Endothelial cell (in vitro differentiated cells): Measurements from ENCODE around the gene TRAPPC2L. TPM values are rescaled to one million over a fixed set of nuclear protein-coding genes. Genes with fewer than 3 reads are reported as not detected.

Experiments used
- DNase-seq: peaks from one replicate; pipeline ENCODE4 v3.0.0; 2021; ENCODE audit warnings: low spot score
- H3K27ac Mint-ChIP-seq: one replicate; pipeline ENCODE4 v1.8.0; 2021; ENCODE audit warnings: mixed read lengths, inconsistent platforms; ENCODE audit not compliant: unreplicated experiment
- H3K27me3 Mint-ChIP-seq: one replicate; pipeline ENCODE4 v1.8.0; 2021; ENCODE audit warnings: mild to moderate bottlenecking, moderate library complexity, mixed read lengths, inconsistent platforms; ENCODE audit not compliant: unreplicated experiment
- H3K36me3 Mint-ChIP-seq: one replicate; pipeline ENCODE4 v1.8.0; 2021; ENCODE audit warnings: mild to moderate bottlenecking, low read depth, mixed read lengths, inconsistent platforms; ENCODE audit not compliant: unreplicated experiment
- H3K4me1 Mint-ChIP-seq: one replicate; pipeline ENCODE4 v1.8.0; 2021; ENCODE audit warnings: mild to moderate bottlenecking, mixed read lengths, inconsistent platforms; ENCODE audit not compliant: unreplicated experiment
- H3K4me3 Mint-ChIP-seq: one replicate; pipeline ENCODE4 v1.8.0; 2021; ENCODE audit warnings: mild to moderate bottlenecking, mixed read lengths, inconsistent platforms; ENCODE audit not compliant: unreplicated experiment
- H3K9me3 Mint-ChIP-seq: one replicate; pipeline ENCODE4 v1.8.0; 2021; ENCODE audit warnings: mixed read lengths, inconsistent platforms; ENCODE audit not compliant: unreplicated experiment
- CTCF ChIP-seq: fragments of 200-600 bp; sonication (generic); IDR thresholded peaks from one replicate; pipeline ENCODE4 v1.5.0; 2021; ENCODE audit warnings: antibody characterized with exemption; ENCODE audit not compliant: unreplicated experiment
- total RNA-seq: library from RNA; stranded (reverse); fragmentation: NEBNext Ultra II Directional; extraction: Animal tissue kit (Norgen Biotek cat#: 25700); gene quantifications from one replicate; pipeline ENCODE4 v1.2.1, GENCODE V29; 2021; ENCODE audit not compliant: unreplicated experiment

TRAPPC2L gene
- total RNA-seq, 1 donor from 2014 or later = 65.3 TPM

DNA sequence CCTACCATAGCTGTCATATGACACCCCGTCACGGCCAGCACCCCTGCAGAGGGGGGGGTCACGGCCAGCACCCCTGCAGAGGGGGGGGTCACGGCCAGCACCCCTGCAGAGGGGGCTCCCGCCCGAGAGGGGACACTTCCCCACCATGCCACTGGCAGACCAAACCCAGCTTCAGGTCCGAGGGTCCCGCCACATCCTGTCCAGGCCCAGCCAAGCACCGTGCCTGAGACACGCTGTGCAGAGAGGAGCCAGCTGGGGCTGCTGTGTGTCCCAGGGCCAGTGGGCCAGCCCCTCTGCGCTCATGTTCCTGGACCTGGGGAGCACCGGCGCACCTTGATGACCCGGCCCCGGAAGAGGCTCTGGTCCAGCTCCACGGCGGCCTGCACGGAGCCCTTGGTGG, 7.6 kb downstream of the TRAPPC2L start:
- Mint-ChIP-seq H3K4me1 (no peaks in the 10 kb centered on the region), H3K36me3 (peaks cover 5% of the 10 kb centered on the region), H3K27ac (no peak overlapping the region), H3K9me3 (no peaks in the 10 kb centered on the region), H3K27me3 (peaks cover 6% of the 10 kb centered on the region), H3K4me3 (no peak overlapping the region)
- TF ChIP-seq CTCF = no peak
- DNase-seq = no peak

DNA sequence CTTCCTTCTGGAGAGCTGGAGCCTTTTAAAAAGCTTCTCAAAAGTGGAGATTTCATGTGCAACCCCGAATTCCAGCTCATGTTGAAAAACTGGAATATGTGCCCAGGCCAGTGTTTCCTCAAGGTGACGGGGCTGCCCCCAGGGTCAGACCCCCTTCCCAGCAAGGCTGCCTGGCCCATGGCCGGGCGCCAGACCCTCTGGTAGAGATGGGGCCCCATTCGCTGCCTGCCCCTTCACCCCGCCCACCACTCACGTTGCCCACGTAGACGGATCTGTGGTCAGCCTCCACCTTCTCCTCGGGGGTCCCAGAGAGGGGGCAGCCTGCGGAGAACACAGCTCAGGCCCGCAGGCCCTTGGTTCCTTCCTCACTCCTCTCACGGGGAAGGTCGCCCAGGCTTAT, 8.4 kb downstream of the TRAPPC2L start:
- H3K4me3 Mint-ChIP-seq = no peak overlapping the region
- DNase-seq = no peak
- H3K36me3 Mint-ChIP-seq = peaks cover 5% of the 10 kb centered on the region
- no peak for TF ChIP-seq CTCF
- no peaks in the 10 kb centered on the region for H3K9me3 Mint-ChIP-seq
- no peaks in the 10 kb centered on the region for H3K4me1 Mint-ChIP-seq
- no peak overlapping the region for H3K27ac Mint-ChIP-seq
- H3K27me3 Mint-ChIP-seq = peaks cover 6% of the 10 kb centered on the region

- Mint-ChIP-seq H3K9me3 (no peaks in the 10 kb centered on the region), H3K4me3 (no peak overlapping the region), H3K4me1 (no peaks in the 10 kb centered on the region), H3K27ac (no peak overlapping the region), H3K27me3 (peaks cover 4% of the 10 kb centered on the region), H3K36me3 (peaks cover 5% of the 10 kb centered on the region)
- no peak for DNase-seq
- no peak for TF ChIP-seq CTCF
Measured at GRCh38 chr16:88865742-88866141, 8.8 kb downstream of the TRAPPC2L start.

DNA sequence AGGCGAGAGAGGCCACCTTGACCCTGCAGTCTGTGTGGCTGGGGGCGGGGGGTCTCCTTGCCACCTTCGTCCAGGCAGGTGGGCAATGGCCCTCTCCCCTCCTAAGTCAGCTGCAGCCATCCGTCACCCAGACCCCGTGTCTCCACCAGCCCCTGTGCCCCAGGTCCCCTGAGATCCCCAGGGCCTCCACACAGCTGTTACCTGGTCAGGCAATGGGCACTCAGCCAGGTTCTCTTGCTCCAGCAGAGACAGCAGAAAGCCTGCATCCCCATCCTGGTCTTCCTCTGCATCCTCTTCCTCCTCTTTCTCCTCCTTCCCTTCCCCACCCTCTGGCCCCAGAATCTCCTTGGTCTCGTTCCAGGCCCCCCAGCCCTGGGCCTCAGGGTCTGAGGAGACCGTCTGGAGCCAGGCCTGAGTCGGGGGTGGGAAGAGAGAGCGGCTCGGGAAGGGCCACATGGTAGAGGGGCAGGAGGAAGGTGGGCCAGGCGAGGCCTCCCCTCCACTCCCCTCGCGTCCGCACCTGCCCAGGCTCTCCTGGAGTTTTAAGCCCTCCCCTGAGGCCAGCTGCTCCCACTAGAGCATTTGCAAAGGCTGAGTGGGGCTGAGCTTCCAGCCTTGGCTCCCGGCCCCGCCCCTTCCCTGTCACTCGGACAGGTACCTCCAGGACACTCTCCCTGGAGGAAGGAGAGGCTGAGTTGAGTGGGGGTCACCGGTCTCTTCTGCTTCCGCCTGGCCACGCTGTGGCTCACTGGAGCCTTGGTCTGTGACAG, 9.4 kb downstream of the TRAPPC2L start, which contains the start of gene PABPN1L:
Gene PABPN1L (minus strand): TSS at position 510 of the 770 bp plus-strand sequence. CDS start 54 bp downstream, at position 456.
- DNase-seq = no peak
- no peak within 1 kb of the TSS for H3K27ac Mint-ChIP-seq
- peaks cover 4% of the 10 kb centered on the region for H3K27me3 Mint-ChIP-seq
- no peaks in the 10 kb centered on the region for H3K36me3 Mint-ChIP-seq
- TF ChIP-seq CTCF = no peak
- no peaks in the 10 kb centered on the region for H3K4me1 Mint-ChIP-seq
- H3K9me3 Mint-ChIP-seq = no peaks in the 10 kb centered on the region
- H3K4me3 Mint-ChIP-seq = no peak within 1 kb of the TSS

- no peak for DNase-seq
- no peaks in the 10 kb centered on the region for H3K27me3 Mint-ChIP-seq
- no peak for TF ChIP-seq CTCF
- H3K4me1 Mint-ChIP-seq = no peaks in the 10 kb centered on the region
- H3K27ac Mint-ChIP-seq = no peak overlapping the region
- H3K9me3 Mint-ChIP-seq = no peaks in the 10 kb centered on the region
- H3K36me3 Mint-ChIP-seq = no peaks in the 10 kb centered on the region
- H3K4me3 Mint-ChIP-seq = no peak overlapping the region
Measured at GRCh38 chr16:88867581-88868246, 10.8 kb downstream of the TRAPPC2L start.
